Mesendoderm (in vitro differentiated cells): Measurements from ENCODE around the gene RASSF4.

Experiments
- DNase-seq: peaks from one replicate; pipeline ENCODE4 v3.0.0; 2013
- H2AK5ac ChIP-seq: 2 replicates; pipeline ENCODE4 v1.6.1; 2013; ENCODE audit warnings: low read length, inconsistent platforms
- H2BK120ac ChIP-seq: 2 replicates; pipeline ENCODE4 v1.6.1; 2013; ENCODE audit warnings: low read depth, mild to moderate bottlenecking, low read length, moderate library complexity, mixed read lengths
- H2BK15ac ChIP-seq: replicated peaks from 2 replicates; pipeline ENCODE4 v1.6.1; 2013; ENCODE audit warnings: low read depth, mild to moderate bottlenecking, moderate library complexity
- H2BK5ac ChIP-seq: 2 replicates; pipeline ENCODE4 v1.6.1; 2013; ENCODE audit warnings: low read length, inconsistent platforms
- H3K18ac ChIP-seq: 2 replicates; pipeline ENCODE4 v1.6.1; 2013; ENCODE audit warnings: mild to moderate bottlenecking, low read length, mixed read lengths
- H3K23ac ChIP-seq: one replicate; pipeline ENCODE4 v1.6.1; 2013; ENCODE audit warnings: low read length
- H3K27ac ChIP-seq: 2 replicates; pipeline ENCODE4 v1.5.1; 2013; ENCODE audit warnings: low read depth, mild to moderate bottlenecking, inconsistent platforms, low read length, moderate library complexity
- H3K27me3 ChIP-seq: 2 replicates; pipeline ENCODE4 v1.6.1; 2013; ENCODE audit warnings: low read length, control low read depth, mild to moderate bottlenecking, inconsistent platforms; ENCODE audit not compliant: insufficient read depth, poor library complexity
- H3K36me3 ChIP-seq: 2 replicates; pipeline ENCODE4 v1.6.1; 2013; ENCODE audit warnings: low read length, inconsistent platforms; ENCODE audit not compliant: control insufficient read depth, insufficient read depth
- H3K4ac ChIP-seq: one replicate; pipeline ENCODE4 v1.6.1; 2013; ENCODE audit warnings: low read depth, mild to moderate bottlenecking, low read length, moderate library complexity
- H3K4me1 ChIP-seq: 2 replicates; pipeline ENCODE4 v1.6.1; 2013; ENCODE audit warnings: low read depth, low read length, inconsistent platforms; ENCODE audit not compliant: control insufficient read depth
- H3K4me2 ChIP-seq: 2 replicates; pipeline ENCODE4 v1.6.1; 2013; ENCODE audit warnings: low read length
- H3K4me3 ChIP-seq: 2 replicates; pipeline ENCODE4 v1.5.1; 2013; ENCODE audit warnings: mild to moderate bottlenecking, low read length
- H3K56ac ChIP-seq: one replicate; pipeline ENCODE4 v1.6.1; 2013; ENCODE audit warnings: low read length
- H3K79me1 ChIP-seq: 2 replicates; pipeline ENCODE4 v1.6.1; 2013; ENCODE audit warnings: low read length, inconsistent platforms
- H3K79me2 ChIP-seq: 2 replicates; pipeline ENCODE4 v1.6.1; 2013; ENCODE audit warnings: mild to moderate bottlenecking, low read length; ENCODE audit not compliant: control insufficient read depth, insufficient read depth
- H3K9ac ChIP-seq: 2 replicates; pipeline ENCODE4 v1.6.1; 2013; ENCODE audit warnings: low read length, inconsistent platforms
- H4K5ac ChIP-seq: one replicate; pipeline ENCODE4 v1.6.1; 2013; ENCODE audit warnings: low read length
- H4K8ac ChIP-seq: one replicate; pipeline ENCODE4 v1.6.1; 2013; ENCODE audit warnings: low read depth, mild to moderate bottlenecking, control low read depth, low read length, moderate library complexity
- WGBS: extraction: QIAGEN DNeasy Blood & Tissue Kit; methylation state at CpG from one replicate; pipeline ENCODE4 v1.1.7; 2013; ENCODE audit warnings: low lambda C conversion rate, missing lambda C conversion rate; ENCODE audit not compliant: insufficient coverage; ENCODE audit errors: extremely low coverage; 5-methylcytosine and 5-hydroxymethylcytosine counted together

The RASSF4 gene

DNA sequence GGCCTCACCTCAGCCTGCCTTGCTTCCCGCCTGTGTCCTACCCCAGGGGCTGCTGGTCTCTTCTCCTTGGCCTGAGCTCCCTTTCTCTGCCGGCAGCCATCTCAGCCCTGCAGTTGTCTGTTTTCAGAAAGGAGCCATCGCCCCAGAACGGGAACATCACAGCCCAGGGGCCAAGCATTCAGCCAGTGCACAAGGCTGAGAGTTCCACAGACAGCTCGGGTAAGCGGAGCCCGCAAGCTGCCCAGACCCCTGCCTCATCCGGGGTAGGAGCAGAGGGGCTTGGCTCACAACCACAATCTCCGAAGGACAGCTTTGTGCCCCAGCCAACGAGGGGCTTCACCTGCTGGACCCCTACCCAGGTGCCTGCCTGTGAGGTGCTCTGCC lies 24.3 kb downstream of the RASSF4 start:
- Histone ChIP-seq H3K9ac (no peak overlapping the region), H3K27ac (no peak overlapping the region), H3K4me3 (no peak overlapping the region), H3K4me1 (peaks cover 8% of the 10 kb centered on the region), H2BK15ac (no peak overlapping the region), H3K79me1 (no peaks in the 10 kb centered on the region), H3K27me3 (no peaks in the 10 kb centered on the region), H2BK5ac (no peak overlapping the region), H3K36me3 (no peaks in the 10 kb centered on the region), H4K5ac (no peak overlapping the region), H3K18ac (no peak overlapping the region), H2BK120ac (no peak overlapping the region), H3K79me2 (no peaks in the 10 kb centered on the region), H2AK5ac (no peak overlapping the region), H4K8ac (no peak overlapping the region), H3K4me2 (no peak overlapping the region), H3K23ac (no peak overlapping the region), H3K4ac (no peak overlapping the region), H3K56ac (no peak overlapping the region)
- WGBS = no CpG with 5 or more reads among the region's 10 CpGs
- DNase-seq = no peak

DNA sequence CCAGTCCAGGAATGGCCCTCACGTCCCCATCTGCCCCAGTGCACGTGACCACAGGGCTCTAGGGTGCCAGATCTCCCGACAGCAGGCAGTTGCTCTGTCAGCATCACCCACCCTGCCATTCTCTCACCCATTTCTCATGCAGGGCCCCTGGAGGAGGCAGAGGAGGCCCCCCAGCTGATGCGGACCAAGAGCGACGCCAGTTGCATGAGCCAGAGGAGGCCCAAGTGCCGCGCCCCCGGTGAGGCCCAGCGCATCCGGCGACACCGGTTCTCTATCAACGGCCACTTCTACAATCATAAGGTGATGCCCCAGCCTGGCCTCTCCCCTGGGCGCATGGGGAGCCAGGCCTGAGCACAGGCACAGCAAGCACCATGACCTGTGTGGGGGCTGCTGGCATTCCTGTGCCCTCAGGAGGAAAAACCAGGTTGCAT lies 25.1 kb downstream of the RASSF4 start:
- H3K4me2 ChIP-seq = no peak overlapping the region
- H3K79me2 ChIP-seq = no peaks in the 10 kb centered on the region
- H4K8ac ChIP-seq = no peak overlapping the region
- no peaks in the 10 kb centered on the region for H3K79me1 ChIP-seq
- no peak overlapping the region for H2BK120ac ChIP-seq
- no peak overlapping the region for H4K5ac ChIP-seq
- H3K4me3 ChIP-seq = no peak overlapping the region
- no peak overlapping the region for H3K23ac ChIP-seq
- H3K27me3 ChIP-seq = no peaks in the 10 kb centered on the region
- no peak for DNase-seq
- no peak overlapping the region for H3K18ac ChIP-seq
- H2BK15ac ChIP-seq = no peak overlapping the region
- no peak overlapping the region for H2AK5ac ChIP-seq
- H3K27ac ChIP-seq = no peak overlapping the region
- H3K36me3 ChIP-seq = no peaks in the 10 kb centered on the region
- H3K9ac ChIP-seq = no peak overlapping the region
- no peak overlapping the region for H2BK5ac ChIP-seq
- H3K4ac ChIP-seq = no peak overlapping the region
- no peak overlapping the region for H3K56ac ChIP-seq
- peaks cover 4% of the 10 kb centered on the region for H3K4me1 ChIP-seq
- no CpG with 5 or more reads among the region's 15 CpGs for WGBS

DNA sequence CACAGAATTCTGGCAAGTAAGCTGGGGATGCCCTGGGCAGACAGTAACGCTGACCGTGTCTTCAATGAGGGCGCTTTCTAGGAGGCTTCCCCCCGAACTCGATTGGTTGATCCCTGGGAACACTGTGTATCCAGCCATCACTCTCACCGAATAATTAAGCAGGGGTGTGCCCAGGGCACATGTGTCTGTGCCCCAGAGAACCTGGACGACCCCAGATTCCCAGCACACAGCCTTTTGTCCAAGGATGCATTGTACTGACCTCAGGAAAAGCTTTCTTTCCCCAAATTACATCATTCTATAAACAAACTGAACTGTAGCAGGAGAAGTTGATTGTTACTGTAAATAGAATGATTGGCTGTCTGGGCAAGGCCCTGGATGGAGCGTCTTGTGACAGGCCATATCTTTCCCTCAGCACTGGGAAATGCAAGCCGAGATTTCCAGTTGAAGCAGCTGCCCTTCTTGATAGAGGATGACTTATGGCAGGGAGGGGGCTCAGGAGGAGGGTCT lies 25.6 kb downstream of the RASSF4 start:
- no peak overlapping the region for H2BK5ac ChIP-seq
- no peaks in the 10 kb centered on the region for H3K79me2 ChIP-seq
- no peak overlapping the region for H4K8ac ChIP-seq
- peaks cover 4% of the 10 kb centered on the region for H3K4me1 ChIP-seq
- H3K4ac ChIP-seq = no peak overlapping the region
- H3K9ac ChIP-seq = no peak overlapping the region
- no peak overlapping the region for H3K4me3 ChIP-seq
- H2BK120ac ChIP-seq = no peak overlapping the region
- no peak overlapping the region for H3K27ac ChIP-seq
- no peak overlapping the region for H3K18ac ChIP-seq
- no peak overlapping the region for H3K23ac ChIP-seq
- H2AK5ac ChIP-seq = no peak overlapping the region
- no peak overlapping the region for H3K4me2 ChIP-seq
- H3K79me1 ChIP-seq = no peaks in the 10 kb centered on the region
- H3K36me3 ChIP-seq = no peaks in the 10 kb centered on the region
- no peak overlapping the region for H2BK15ac ChIP-seq
- H4K5ac ChIP-seq = no peak overlapping the region
- DNase-seq = no peak
- no peak overlapping the region for H3K56ac ChIP-seq
- no peaks in the 10 kb centered on the region for H3K27me3 ChIP-seq
- no CpG with 5 or more reads among the region's 9 CpGs for WGBS

DNA sequence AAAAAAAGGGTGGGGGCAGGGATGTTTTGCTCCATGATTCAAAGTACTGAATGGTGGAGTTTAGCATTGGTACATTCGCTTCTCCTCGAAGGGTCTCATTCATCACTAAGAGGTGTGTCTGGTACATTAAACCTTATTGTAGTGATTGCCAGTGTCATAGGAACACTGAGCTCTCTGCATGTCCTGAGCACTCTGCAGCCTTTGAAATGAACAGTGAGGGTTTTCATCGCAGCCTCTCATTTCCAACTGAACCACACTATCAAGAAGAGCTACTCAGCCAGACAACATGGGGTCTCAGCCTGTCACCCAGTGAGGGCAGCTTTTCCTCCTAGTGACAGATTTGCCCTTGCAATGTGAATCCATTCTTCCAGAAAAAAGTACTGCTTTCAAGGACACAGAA lies 26.6 kb downstream of the RASSF4 start:
- H3K79me1 ChIP-seq = no peaks in the 10 kb centered on the region
- H3K4me3 ChIP-seq = no peak overlapping the region
- H3K36me3 ChIP-seq = no peaks in the 10 kb centered on the region
- H3K9ac ChIP-seq = no peak overlapping the region
- H3K79me2 ChIP-seq = no peaks in the 10 kb centered on the region
- no peak overlapping the region for H3K4me2 ChIP-seq
- no peaks in the 10 kb centered on the region for H3K27me3 ChIP-seq
- no peak overlapping the region for H2BK5ac ChIP-seq
- no CpG with 5 or more reads among the region's 3 CpGs for WGBS
- H3K4me1 ChIP-seq = peaks cover 4% of the 10 kb centered on the region
- H2BK15ac ChIP-seq = no peak overlapping the region
- no peak for DNase-seq
- H2AK5ac ChIP-seq = no peak overlapping the region
- no peak overlapping the region for H4K5ac ChIP-seq
- no peak overlapping the region for H4K8ac ChIP-seq
- no peak overlapping the region for H3K23ac ChIP-seq
- no peak overlapping the region for H3K18ac ChIP-seq
- no peak overlapping the region for H3K4ac ChIP-seq
- no peak overlapping the region for H2BK120ac ChIP-seq
- H3K56ac ChIP-seq = no peak overlapping the region
- H3K27ac ChIP-seq = no peak overlapping the region

DNA sequence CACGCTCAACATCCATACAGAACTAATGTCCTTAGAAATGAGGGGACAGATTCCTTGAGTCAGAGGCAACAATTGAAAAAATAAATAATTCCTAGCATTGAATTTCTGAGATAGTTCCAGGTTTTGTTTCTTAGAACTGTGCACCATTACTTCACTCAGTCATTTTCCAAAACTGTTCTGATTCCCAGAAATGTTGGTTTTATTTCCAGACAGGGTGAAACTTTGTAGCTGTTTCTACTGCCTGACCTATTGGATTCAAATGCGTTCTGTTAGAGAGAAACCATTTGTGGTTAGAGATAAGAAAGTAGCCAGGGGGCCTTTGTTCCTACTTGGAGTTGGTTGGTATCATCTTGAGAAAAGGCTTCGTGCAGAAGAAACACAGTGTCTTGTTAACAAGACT lies 27.1 kb downstream of the RASSF4 start:
- Histone ChIP-seq H3K9ac (no peak overlapping the region), H3K79me2 (no peaks in the 10 kb centered on the region), H2BK5ac (no peak overlapping the region), H2BK15ac (no peak overlapping the region), H3K56ac (no peak overlapping the region), H3K4me3 (no peak overlapping the region), H3K4me1 (peaks cover 4% of the 10 kb centered on the region), H4K8ac (no peak overlapping the region), H2BK120ac (no peak overlapping the region), H3K79me1 (no peaks in the 10 kb centered on the region), H3K4me2 (no peak overlapping the region), H4K5ac (no peak overlapping the region), H3K27ac (no peak overlapping the region), H3K18ac (no peak overlapping the region), H3K36me3 (no peaks in the 10 kb centered on the region), H3K27me3 (no peaks in the 10 kb centered on the region), H2AK5ac (no peak overlapping the region), H3K23ac (no peak overlapping the region), H3K4ac (no peak overlapping the region)
- DNase-seq = no peak
- WGBS = no CpG with 5 or more reads among the region's 3 CpGs

DNA sequence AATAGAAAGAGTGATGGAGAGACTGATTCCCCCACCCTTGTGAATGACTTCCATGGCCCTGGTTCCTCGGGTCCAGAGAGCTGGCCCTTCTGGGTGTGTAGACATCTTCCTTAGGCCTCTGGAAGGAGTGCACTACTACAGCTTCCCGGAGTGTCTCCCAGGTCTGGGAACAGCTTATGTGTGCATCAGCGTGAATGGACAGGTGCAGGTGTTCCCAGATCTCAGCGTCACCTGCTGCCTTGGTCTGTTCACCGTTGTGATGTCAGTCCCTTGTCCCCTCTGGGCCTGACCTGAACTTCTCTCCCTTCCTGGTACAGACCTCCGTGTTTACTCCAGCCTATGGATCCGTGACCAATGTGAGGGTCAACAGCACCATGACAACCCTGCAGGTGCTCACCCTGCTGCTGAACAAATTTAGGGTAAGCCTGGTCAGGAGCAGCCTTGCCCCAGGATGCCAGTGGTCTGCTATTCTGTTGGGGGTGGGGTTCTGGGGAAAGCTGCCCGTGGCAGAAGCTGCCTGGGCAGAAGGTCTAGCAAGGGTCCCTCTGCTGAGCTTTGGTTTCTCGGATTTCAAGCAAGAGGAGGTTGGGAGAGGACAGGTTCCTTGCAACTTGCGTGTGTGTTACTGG lies 29.5 kb downstream of the RASSF4 start:
- Histone ChIP-seq H3K56ac (no peak overlapping the region), H2BK120ac (no peak overlapping the region), H2BK5ac (no peak overlapping the region), H3K27me3 (no peaks in the 10 kb centered on the region), H3K4me3 (no peak overlapping the region), H3K36me3 (no peaks in the 10 kb centered on the region), H3K4me1 (peaks cover 4% of the 10 kb centered on the region), H3K27ac (no peak overlapping the region), H3K23ac (no peak overlapping the region), H4K5ac (no peak overlapping the region), H3K4me2 (no peak overlapping the region), H3K9ac (no peak overlapping the region), H3K4ac (no peak overlapping the region), H2BK15ac (no peak overlapping the region), H3K79me1 (no peaks in the 10 kb centered on the region), H3K18ac (no peak overlapping the region), H4K8ac (no peak overlapping the region), H3K79me2 (no peaks in the 10 kb centered on the region), H2AK5ac (no peak overlapping the region)
- DNase-seq = no peak
- WGBS = no CpG with 5 or more reads among the region's 10 CpGs
